Activated T-cell treated with anti-CD3 and anti-CD28 coated beads for 1 hour (primary cell): ENCODE measurements around the gene LSM14B.

Source experiments
- DNase-seq: peaks from one replicate; pipeline ENCODE4 v3.0.0-alpha.2; 2020; ENCODE audit warnings: low read depth

The LSM14B gene

GRCh38 chr20:62164879-62165761, 42.8 kb downstream of the LSM14B start:
- DNase-seq: no peak

GRCh38 chr20:62165762-62166399, 43.6 kb downstream of the LSM14B start:
- no peak for DNase-seq

DNA sequence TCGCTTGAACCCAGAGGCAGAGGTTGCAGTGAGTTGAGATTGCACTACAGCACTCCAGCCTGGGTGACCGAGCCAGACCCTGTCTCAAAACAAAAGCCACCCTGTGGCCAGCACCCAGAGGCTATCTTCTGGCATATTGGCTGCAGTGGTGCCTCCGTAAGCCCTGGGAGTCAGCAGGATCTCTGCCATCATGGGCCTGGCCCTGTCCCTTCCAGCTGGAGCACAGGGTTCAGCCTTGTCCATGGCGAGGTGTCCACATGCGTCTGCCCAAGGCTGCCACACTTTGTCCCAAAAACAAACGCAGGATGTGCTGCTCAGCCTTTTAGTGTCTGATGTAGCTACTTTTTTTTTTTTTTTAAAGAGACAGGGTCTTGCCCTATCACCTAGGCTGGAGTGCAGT, 45.2 kb downstream of the LSM14B start:
- no peak for DNase-seq

DNA sequence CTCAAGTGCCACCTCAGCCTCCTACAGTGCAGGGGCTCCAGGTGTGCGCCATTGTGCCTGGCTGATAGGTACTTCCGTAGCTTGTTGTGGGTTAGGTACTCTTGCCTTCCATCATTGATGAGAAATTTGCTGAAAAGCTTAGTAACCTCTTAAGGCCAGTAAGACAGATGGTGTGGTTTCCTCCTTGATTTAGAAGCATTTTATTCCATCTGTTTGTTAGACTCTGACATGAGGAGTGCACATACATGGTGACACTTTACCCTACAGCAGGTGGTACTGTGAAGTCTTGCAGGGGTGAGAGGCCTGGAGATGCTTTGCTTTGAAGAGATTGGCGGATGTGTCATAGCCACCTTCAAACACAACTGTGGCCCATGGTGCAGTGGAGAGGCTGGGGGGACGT, 45.8 kb downstream of the LSM14B start:
- no peak for DNase-seq

DNA sequence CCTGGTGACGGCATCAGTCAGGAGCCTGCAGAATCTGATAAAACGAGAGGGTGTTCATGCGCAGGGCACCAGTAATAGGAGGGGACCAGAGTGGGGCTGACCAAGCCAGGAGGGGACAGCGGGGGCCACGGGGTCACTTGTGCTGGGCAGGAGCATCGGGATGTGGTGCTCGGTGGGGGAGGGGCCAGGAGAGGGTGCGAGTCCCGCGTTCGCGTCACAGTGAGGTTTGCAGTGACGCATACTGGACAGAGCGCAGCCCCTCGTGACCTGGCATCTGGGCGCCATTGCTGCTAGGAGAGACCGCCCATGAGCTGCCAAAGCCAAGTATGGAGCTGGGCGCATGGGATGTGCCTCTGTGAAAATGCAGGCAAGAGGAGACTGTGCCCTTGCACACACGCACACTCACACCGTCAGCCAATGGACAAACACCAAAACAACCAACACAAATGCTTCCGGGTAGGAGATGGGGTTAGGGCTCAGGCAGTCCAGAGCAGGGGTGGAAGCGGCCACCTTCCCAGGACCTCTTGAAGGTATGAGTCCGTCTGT, 46.7 kb downstream of the LSM14B start:
- DNase-seq: no peak

GRCh38 chr20:62170536-62170935, 48.3 kb downstream of the LSM14B start:
- no peak for DNase-seq

- no peak for DNase-seq
Measured at GRCh38 chr20:62171245-62171644, 49.0 kb downstream of the LSM14B start.

- no peak for DNase-seq
Measured at GRCh38 chr20:62172666-62173065, 50.4 kb downstream of the LSM14B start.

DNA sequence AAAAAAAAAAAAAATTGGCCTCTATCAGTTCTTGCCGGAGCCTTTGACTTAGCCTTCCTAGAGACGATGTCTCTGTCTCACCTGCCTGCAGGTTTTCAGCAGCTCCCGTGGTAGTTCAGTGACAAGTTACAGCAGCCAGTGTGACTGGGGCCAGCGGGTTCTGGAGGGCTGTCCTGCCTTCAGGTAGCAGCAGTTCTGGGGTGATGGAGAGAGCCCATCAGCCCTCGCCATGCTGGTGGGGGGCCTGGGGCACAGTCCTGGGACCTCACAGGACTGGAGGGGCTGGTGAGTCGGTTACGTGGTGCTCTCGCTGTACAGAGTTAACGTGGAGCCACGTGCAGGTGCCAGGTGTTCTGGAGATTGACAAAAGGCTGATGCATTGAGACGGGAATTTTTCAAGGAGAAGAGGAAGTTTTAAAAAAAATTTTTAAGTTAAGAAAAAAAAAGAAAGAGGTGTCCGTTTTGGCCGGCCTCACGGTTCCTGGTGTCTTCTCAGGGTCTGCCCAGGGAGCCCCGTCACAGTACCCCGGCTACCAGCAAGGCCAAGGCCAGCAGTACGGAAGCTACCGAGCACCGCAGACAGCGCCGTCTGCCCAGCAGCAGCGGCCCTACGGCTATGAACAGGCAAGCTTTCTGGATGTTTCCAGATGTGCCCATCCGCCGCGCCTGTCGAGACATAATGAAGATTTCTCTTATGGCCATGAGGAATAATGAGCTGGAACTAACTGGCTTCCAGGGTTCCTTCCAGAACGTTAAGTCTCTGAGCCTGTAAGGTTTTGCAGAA, 51.9 kb downstream of the LSM14B start:
- DNase-seq: no peak

DNA sequence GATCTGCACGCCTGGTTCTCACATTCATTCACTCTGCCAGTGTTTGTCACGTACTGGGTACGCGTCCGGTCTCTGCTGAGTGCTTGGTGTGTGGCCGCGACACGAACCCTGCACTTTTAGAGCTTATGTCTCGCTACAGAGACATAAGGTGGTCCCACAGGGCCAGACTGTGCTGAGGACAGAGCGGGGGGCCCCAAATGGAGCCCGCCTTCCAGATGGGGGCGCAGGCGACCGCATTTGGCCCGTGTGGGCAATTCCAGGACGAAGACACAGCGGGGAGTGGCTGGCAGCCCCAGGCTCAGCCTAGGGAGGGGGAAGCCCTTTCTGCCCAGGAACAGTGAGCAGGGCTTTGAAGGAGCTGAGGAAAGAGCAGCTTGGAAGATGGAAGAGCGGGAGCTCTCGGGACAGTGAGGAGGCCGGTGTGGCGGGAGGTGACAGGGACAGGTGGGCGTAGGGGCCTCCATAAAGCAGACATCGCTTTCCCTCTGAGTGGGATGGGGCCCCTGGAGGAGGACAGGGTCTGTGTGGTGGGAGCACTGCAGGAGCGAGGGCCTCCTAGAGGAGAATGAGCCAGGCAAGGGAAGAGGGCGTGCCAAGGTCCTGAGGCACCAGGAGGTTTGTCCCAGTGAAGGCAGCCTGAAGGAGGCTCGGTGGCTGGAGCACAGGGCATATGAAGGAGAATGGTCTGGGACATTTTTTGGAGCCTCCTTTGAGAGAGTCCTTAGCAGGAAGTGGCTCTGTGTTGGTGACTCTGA, 52.8 kb downstream of the LSM14B start:
- no peak for DNase-seq

- DNase-seq: no peak
Measured at GRCh38 chr20:62175711-62176110, 53.4 kb downstream of the LSM14B start.

GRCh38 chr20:62176866-62177265, 54.6 kb downstream of the LSM14B start:
- DNase-seq: no peak

GRCh38 chr20:62177307-62177706, 55.0 kb downstream of the LSM14B start:
- DNase-seq: no peak

- DNase-seq: no peak
Measured at GRCh38 chr20:62178316-62179161, 56.3 kb downstream of the LSM14B start.

- DNase-seq: no peak
Measured at GRCh38 chr20:62179162-62179504, 56.9 kb downstream of the LSM14B start.

DNA sequence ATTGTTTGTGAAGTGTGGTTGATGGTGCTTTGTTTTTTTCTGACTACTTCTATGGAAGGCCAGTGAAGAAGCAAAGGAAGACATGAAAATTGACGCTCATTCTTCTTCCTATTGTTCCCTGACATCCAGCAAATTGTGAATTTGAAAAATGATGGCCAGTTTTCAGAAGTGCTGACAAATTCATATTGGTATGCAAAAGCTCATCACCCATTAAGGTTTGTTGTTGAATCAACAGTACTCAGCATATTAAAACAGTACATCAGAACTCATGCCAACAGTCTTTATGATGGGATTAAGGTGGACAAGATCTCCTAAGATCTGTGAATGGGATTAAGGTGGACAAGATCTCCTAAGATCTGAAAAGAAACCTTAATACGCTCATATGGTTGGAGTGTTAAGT, 59.5 kb downstream of the LSM14B start:
- DNase-seq: no peak

- DNase-seq: peak; percentile 91
Measured at GRCh38 chr20:62182469-62183425, 60.5 kb downstream of the LSM14B start, which contains the start of gene MTG2. Gene MTG2 (plus strand): TSS chr20:62183028. CDS start chr20:62193421, 10,393 bp downstream.

GRCh38 chr20:62183426-62184142, 61.3 kb downstream of the LSM14B start:
- DNase-seq: no peak
